ENCODE results near the gene ALDH5A1.

The ALDH5A1 gene

DNA sequence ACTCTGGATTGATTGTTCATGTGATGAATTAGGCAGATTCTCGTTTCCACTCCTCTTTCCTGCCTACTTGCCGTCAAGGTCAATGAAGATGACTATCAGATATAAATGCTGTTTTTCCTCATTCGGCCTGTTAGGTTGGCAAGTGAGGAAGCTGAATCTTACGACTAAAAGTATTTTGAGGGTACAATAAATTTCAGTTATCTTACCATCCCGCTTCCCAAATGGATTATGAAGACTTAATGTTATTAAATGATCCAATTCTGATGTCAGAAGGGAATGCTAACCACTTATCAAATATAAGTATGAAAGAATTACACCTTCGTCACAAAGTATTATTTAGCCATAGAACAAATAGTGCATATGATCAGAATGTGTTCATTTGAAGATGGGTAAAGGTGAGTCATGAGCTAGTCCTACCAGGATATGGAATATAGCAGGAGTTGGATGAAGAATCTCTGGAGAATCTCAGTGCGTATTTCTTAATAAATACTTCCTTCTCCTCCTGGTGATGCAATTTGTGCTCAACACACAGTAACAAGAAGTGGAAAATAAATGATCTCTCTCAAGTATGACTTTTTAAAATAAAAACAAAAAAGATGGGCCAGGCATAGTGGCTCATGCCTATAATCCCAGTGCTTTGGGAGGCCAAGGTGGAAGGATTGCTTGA is 10.0 kb upstream of the ALDH5A1 start:
- no peak for DNase-seq (ENCODE audit: extremely low read depth, low read depth)
- no peak overlapping the region for H3K4me3 ChIP-seq (replicated peaks; ENCODE audit: low read depth, low read length)
- TF ChIP-seq, protein P1, sequence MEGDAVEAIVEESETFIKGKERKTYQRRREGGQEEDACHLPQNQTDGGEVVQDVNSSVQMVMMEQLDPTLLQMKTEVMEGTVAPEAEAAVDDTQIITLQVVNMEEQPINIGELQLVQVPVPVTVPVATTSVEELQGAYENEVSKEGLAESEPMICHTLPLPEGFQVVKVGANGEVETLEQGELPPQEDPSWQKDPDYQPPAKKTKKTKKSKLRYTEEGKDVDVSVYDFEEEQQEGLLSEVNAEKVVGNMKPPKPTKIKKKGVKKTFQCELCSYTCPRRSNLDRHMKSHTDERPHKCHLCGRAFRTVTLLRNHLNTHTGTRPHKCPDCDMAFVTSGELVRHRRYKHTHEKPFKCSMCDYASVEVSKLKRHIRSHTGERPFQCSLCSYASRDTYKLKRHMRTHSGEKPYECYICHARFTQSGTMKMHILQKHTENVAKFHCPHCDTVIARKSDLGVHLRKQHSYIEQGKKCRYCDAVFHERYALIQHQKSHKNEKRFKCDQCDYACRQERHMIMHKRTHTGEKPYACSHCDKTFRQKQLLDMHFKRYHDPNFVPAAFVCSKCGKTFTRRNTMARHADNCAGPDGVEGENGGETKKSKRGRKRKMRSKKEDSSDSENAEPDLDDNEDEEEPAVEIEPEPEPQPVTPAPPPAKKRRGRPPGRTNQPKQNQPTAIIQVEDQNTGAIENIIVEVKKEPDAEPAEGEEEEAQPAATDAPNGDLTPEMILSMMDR (IDR thresholded peaks at IDR 0.05; ENCODE audit: low read depth, low read length, missing control alignments), result no peak

DNA sequence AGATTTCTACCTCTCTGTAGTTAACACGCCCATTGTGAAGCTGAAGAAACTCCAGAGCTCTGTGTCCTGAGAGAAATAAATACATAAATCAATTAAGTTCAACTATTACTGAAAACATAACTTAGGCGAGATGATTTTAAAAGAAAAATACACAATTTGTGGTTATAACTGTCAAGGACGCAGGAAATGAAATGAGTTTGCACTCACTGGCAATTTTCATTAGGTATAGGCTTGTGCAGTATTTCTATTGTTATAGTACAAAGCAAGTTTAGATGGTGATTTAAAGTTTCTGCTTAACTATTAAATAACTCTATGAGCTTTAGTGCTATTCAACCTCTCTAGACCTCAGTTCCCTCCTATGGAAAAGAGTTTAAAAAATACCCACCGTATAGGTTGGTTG is 8.7 kb upstream of the ALDH5A1 start:
- no peak overlapping the region for H3K4me3 ChIP-seq (replicated peaks; ENCODE audit: low read depth, low read length)
- no peak for DNase-seq (ENCODE audit: extremely low read depth, low read depth)
- TF ChIP-seq, protein P1 (IDR thresholded peaks at IDR 0.05; ENCODE audit: low read depth, low read length, missing control alignments), result no peak

DNA sequence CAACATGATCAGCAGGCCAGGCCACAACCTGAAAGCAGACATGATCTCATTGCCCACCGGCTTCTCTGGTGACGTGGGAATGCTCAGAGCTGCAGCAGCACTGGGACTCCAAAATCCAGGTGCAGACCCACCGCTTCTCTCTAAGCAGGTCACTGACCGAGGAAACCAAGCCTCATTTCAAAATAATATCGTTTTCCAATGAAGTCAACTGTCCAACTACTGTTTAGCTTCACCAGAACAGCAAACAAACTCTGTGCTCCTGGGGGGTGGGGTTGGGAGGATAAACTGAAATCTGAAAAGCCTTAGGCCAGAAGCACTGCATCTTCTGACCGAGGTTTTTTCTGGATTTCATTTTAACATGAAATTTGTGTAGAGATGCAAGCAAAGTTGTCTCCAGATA is 5.3 kb upstream of the ALDH5A1 start, which contains the start of gene GPLD1:
Gene GPLD1 (minus strand): TSS at position 109 of the 400 bp plus-strand sequence. CDS start 67 bp downstream, at position 42.
- TF ChIP-seq, protein P1 (IDR thresholded peaks at IDR 0.05; ENCODE audit: low read depth, low read length, missing control alignments), result no peak
- no peak for DNase-seq (ENCODE audit: extremely low read depth, low read depth)

DNA sequence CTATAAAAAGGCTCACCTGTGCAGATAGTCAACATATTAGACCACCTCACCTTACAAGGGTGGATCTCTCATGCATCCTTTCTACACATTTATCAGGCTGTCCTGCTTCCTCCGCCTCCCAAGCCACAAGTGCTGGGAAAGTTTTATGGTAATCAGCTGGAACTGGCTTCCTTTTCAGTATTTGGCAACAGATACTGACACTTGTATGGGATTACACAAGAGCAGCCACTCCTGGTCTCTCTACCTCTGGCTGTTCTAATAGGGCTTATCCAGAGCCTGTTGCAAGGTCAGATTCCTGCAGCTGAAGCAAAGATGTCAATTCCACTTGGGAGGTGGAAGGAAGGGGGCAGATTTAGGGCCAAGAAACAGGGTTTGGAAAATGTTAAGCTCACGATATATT is 4.9 kb upstream of the ALDH5A1 start:
- DNase-seq (ENCODE audit: extremely low read depth, low read depth), result no peak
- no peak overlapping the region for H3K4me3 ChIP-seq (replicated peaks; ENCODE audit: low read depth, low read length)
- TF ChIP-seq, protein P1 (IDR thresholded peaks at IDR 0.05; ENCODE audit: low read depth, low read length, missing control alignments), result no peak

More for the DNA sequence above, 5.3 kb upstream of the ALDH5A1 start, which contains the start of gene GPLD1:
- no peak within 1 kb of the TSS for H3K4me3 ChIP-seq (replicated peaks; ENCODE audit: low read depth, low read length)

DNA sequence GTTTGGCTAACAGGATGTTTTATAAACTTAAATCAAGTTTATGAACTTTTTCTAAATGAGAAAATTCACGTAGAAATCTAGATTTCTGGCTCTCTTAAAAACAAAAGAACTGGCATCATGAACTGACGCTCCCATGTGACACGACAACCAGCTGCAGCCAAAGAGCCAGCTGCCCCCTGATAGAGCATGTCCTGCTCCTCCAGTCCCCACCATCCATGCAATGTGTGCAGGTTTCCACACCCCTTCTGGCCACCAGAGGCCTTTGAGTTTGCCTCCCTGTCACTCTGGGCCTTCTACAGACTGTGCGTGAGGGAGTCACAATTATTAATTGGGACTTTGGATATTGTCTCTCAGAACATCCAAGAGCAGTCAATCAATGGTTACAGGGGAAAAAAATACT is 3.8 kb upstream of the ALDH5A1 start:
- TF ChIP-seq, protein P1 (IDR thresholded peaks at IDR 0.05; ENCODE audit: low read depth, low read length, missing control alignments), result no peak
- no peak for DNase-seq (ENCODE audit: extremely low read depth, low read depth)
- no peak overlapping the region for H3K4me3 ChIP-seq (replicated peaks; ENCODE audit: low read depth, low read length)

DNA sequence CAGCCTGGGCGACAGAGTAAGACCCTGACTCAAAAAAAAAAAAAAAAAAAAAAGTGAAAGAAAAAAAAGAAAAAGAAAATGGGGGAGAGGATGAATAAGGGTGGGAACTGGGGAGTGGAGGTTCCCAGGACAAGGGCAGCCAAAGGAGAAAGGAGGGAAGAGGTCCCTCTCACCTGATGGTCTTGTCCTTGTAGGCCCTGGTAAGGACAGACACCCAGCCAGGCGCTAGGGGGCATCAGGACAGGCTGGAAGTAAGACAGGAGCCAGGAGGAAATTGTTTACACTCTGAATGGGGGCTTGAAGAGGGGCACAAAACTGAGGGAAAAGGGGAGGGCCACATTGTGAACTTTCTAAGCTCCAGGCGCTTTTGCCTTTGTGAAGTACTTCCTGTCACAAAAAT is 2.3 kb upstream of the ALDH5A1 start:
- TF ChIP-seq, protein P1 (IDR thresholded peaks at IDR 0.05; ENCODE audit: low read depth, low read length, missing control alignments), result peak; percentile 40
- H3K4me3 ChIP-seq (replicated peaks; ENCODE audit: low read depth, low read length), result no peak overlapping the region
- no peak for DNase-seq (ENCODE audit: extremely low read depth, low read depth)
